ENCODE measurements around the gene MRPL33. TPM values are rescaled to one million over a fixed set of nuclear protein-coding genes. Genes with fewer than 3 reads are reported as not detected.

MRPL33 gene
- polyA plus RNA-seq, 1 donor from 2014 or later = 406 TPM

DNA sequence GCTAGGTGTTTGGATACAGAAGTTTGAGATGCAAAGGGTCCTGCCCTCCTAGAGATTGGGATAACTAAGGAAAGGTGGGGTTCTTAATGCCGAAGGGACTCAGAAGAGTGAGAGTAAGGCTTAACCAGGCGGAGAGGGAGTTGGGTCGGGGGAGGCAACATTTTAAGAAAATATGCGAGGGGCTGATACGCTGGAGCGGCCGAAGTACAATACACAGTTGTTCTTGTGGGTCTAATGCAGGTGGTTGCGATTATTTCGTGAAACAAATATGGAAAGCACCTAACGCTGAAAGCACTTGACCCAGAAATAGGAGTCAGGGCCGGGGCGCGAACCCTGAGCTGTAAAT is 344 bp upstream of the MRPL33 start:
- Histone ChIP-seq H3K9me2 (ENCODE audit: insufficient read depth, low read length) (no peaks in the 10 kb centered on the region), H3F3A (ENCODE audit: insufficient read depth, low read length, poor library complexity, severe bottlenecking) (no peaks in the 10 kb centered on the region), H2AFZ (ENCODE audit: low read depth, low read length) (peak overlapping the region; percentile 96), H3K4me2 (ENCODE audit: low read length) (peak overlapping the region; percentile 82), H3K4me3 (ENCODE audit: low read length) (peak overlapping the region; percentile 78), H3K9ac (ENCODE audit: low read length) (peak overlapping the region; percentile 83), H3K27me3 (ENCODE audit: insufficient read depth, low read depth, low read length) (no peaks in the 10 kb centered on the region), H3K27ac (ENCODE audit: low read length) (peak overlapping the region; percentile 86), H4K20me1 (ENCODE audit: insufficient read depth) (no peaks in the 10 kb centered on the region), H3K9me3 (ENCODE audit: low read length) (no peaks in the 10 kb centered on the region), H3K79me2 (replicated peaks; ENCODE audit: insufficient read depth, low read length) (peaks cover 31% of the 10 kb centered on the region), H3K36me3 (ENCODE audit: insufficient read depth, low read length) (peaks cover 5% of the 10 kb centered on the region)
- TF ChIP-seq EZH2 (IDR thresholded peaks at IDR 0.05; ENCODE audit: borderline replicate concordance, insufficient read depth, low read length, poor library complexity, severe bottlenecking) (no peak), RAD21 (conservative IDR thresholded peaks at IDR 0.05) (no peak), POLR2AphosphoS5 (IDR thresholded peaks at IDR 0.05) (no peak), EP300 (conservative IDR thresholded peaks at IDR 0.05; ENCODE audit: poor library complexity, severe bottlenecking) (no peak), TAF1 (IDR thresholded peaks at IDR 0.05; ENCODE audit: low read depth) (no peak), MXI1 (conservative IDR thresholded peaks at IDR 0.05; ENCODE audit: poor library complexity, severe bottlenecking) (no peak), SMC3 (conservative IDR thresholded peaks at IDR 0.05; ENCODE audit: poor library complexity) (no peak)
- TF ChIP-seq, protein P1, sequence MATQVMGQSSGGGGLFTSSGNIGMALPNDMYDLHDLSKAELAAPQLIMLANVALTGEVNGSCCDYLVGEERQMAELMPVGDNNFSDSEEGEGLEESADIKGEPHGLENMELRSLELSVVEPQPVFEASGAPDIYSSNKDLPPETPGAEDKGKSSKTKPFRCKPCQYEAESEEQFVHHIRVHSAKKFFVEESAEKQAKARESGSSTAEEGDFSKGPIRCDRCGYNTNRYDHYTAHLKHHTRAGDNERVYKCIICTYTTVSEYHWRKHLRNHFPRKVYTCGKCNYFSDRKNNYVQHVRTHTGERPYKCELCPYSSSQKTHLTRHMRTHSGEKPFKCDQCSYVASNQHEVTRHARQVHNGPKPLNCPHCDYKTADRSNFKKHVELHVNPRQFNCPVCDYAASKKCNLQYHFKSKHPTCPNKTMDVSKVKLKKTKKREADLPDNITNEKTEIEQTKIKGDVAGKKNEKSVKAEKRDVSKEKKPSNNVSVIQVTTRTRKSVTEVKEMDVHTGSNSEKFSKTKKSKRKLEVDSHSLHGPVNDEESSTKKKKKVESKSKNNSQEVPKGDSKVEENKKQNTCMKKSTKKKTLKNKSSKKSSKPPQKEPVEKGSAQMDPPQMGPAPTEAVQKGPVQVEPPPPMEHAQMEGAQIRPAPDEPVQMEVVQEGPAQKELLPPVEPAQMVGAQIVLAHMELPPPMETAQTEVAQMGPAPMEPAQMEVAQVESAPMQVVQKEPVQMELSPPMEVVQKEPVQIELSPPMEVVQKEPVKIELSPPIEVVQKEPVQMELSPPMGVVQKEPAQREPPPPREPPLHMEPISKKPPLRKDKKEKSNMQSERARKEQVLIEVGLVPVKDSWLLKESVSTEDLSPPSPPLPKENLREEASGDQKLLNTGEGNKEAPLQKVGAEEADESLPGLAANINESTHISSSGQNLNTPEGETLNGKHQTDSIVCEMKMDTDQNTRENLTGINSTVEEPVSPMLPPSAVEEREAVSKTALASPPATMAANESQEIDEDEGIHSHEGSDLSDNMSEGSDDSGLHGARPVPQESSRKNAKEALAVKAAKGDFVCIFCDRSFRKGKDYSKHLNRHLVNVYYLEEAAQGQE (IDR thresholded peaks at IDR 0.05; ENCODE audit: borderline replicate concordance) = no peak
- TF ChIP-seq, protein P2, sequence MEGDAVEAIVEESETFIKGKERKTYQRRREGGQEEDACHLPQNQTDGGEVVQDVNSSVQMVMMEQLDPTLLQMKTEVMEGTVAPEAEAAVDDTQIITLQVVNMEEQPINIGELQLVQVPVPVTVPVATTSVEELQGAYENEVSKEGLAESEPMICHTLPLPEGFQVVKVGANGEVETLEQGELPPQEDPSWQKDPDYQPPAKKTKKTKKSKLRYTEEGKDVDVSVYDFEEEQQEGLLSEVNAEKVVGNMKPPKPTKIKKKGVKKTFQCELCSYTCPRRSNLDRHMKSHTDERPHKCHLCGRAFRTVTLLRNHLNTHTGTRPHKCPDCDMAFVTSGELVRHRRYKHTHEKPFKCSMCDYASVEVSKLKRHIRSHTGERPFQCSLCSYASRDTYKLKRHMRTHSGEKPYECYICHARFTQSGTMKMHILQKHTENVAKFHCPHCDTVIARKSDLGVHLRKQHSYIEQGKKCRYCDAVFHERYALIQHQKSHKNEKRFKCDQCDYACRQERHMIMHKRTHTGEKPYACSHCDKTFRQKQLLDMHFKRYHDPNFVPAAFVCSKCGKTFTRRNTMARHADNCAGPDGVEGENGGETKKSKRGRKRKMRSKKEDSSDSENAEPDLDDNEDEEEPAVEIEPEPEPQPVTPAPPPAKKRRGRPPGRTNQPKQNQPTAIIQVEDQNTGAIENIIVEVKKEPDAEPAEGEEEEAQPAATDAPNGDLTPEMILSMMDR (IDR thresholded peaks at IDR 0.05; ENCODE audit: poor library complexity, severe bottlenecking) = no peak

DNA sequence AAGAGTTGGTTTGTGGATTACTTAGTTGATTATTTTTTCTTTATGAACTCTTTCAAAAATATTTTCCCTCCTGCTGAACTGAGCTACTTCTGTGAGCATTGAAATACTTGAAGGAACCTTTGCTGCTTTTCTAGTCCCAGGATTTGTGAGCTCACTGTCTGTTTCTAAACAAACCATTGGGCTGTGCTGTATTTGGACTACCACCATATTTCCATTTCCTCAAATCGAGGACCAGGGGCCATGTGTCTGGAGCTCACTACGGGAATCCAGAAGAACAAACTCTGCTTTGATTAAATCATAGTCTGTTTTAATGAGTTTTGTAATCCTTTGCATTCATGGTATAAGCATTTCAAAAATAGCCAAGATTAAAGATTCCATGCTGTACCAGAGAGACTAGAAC is 1.3 kb downstream of the MRPL33 start:
- H3K27ac ChIP-seq (ENCODE audit: low read length) = no peak overlapping the region
- TF ChIP-seq TAF1 (IDR thresholded peaks at IDR 0.05; ENCODE audit: low read depth) = no peak
- TF ChIP-seq, protein P2 (IDR thresholded peaks at IDR 0.05; ENCODE audit: poor library complexity, severe bottlenecking) = no peak

More for the DNA sequence above, 1.3 kb downstream of the MRPL33 start:
- Histone ChIP-seq H3K4me2 (ENCODE audit: low read length) (peak overlapping the region; percentile 94), H3K9ac (ENCODE audit: low read length) (peak overlapping the region; percentile 83), H3K4me3 (ENCODE audit: low read length) (peak overlapping the region; percentile 78), H3K9me3 (ENCODE audit: low read length) (no peaks in the 10 kb centered on the region), H2AFZ (ENCODE audit: low read depth, low read length) (no peak overlapping the region), H4K20me1 (ENCODE audit: insufficient read depth) (no peaks in the 10 kb centered on the region), H3K36me3 (ENCODE audit: insufficient read depth, low read length) (peaks cover 5% of the 10 kb centered on the region), H3F3A (ENCODE audit: insufficient read depth, low read length, poor library complexity, severe bottlenecking) (no peaks in the 10 kb centered on the region), H3K9me2 (ENCODE audit: insufficient read depth, low read length) (no peaks in the 10 kb centered on the region), H3K27me3 (ENCODE audit: insufficient read depth, low read depth, low read length) (no peaks in the 10 kb centered on the region), H3K79me2 (replicated peaks; ENCODE audit: insufficient read depth, low read length) (peaks cover 43% of the 10 kb centered on the region)

Data from neural cell (in vitro differentiated cells).